DOHH2 (cell line): Measurements from ENCODE around the gene MRPS18A.
A peak's percentile ranks its signal among the peaks of the same experiment; 100 is the strongest.
"Not testable (repeated sequence)": the region's sequence is repeated elsewhere in the genome, so short reads cannot be mapped to it uniquely, and the experiment has no call there.

Experiments
- H3F3A ChIP-seq: fragments of 200-600 bp; sonication (generic), shearing (Covaris generic); 2 replicates; pipeline ENCODE4 v1.6.0; 2016; ENCODE audit warnings: antibody characterized with exemption, mild to moderate bottlenecking; ENCODE audit not compliant: control insufficient read depth, insufficient read depth
- H3K27ac ChIP-seq: fragments of 200-600 bp; sonication (generic); 2 replicates; pipeline ENCODE4 v1.5.1; 2014; ENCODE audit warnings: low read depth, mild to moderate bottlenecking, low read length, moderate library complexity
- H3K27me3 ChIP-seq: fragments of 200-600 bp; sonication (generic); 2 replicates; pipeline ENCODE4 v1.6.1; 2014; ENCODE audit warnings: mild to moderate bottlenecking, low read length, mixed read lengths; ENCODE audit not compliant: control insufficient read depth
- H3K36me3 ChIP-seq: fragments of 200-600 bp; sonication (generic); 2 replicates; pipeline ENCODE4 v1.6.1; 2014; ENCODE audit warnings: mild to moderate bottlenecking, low read length, moderate library complexity, mixed read lengths; ENCODE audit not compliant: control insufficient read depth
- H3K4me1 ChIP-seq: fragments of 200-600 bp; sonication (generic); 2 replicates; pipeline ENCODE4 v1.6.1; 2014; ENCODE audit warnings: mild to moderate bottlenecking, low read length, mixed read lengths; ENCODE audit not compliant: control insufficient read depth
- H3K4me2 ChIP-seq: fragments of 200-600 bp; sonication (generic); 2 replicates; pipeline ENCODE4 v1.6.0; 2014; ENCODE audit warnings: mild to moderate bottlenecking, low read length, moderate library complexity
- H3K4me3 ChIP-seq: fragments of 200-600 bp; sonication (generic); 2 replicates; pipeline ENCODE4 v1.5.1; 2014; ENCODE audit warnings: mild to moderate bottlenecking, low read length, mixed read lengths
- H3K79me2 ChIP-seq: fragments of 200-600 bp; sonication (generic); 2 replicates; pipeline ENCODE4 v1.6.1; 2014; ENCODE audit warnings: mild to moderate bottlenecking, low read length, mixed read lengths; ENCODE audit not compliant: control insufficient read depth
- H3K9me2 ChIP-seq: fragments of 200-600 bp; sonication (generic); replicated peaks from 2 replicates; pipeline ENCODE4 v1.6.1; 2014; ENCODE audit warnings: mild to moderate bottlenecking, low read length, mixed read lengths; ENCODE audit not compliant: control insufficient read depth
- H3K9me3 ChIP-seq: fragments of 200-600 bp; sonication (generic); 2 replicates; pipeline ENCODE4 v1.6.1; 2014; ENCODE audit warnings: antibody characterized with exemption, low read length, mixed read lengths; ENCODE audit not compliant: control insufficient read depth, insufficient read depth
- H4K20me1 ChIP-seq: fragments of 200-600 bp; sonication (generic); 2 replicates; pipeline ENCODE4 v1.6.0; 2014; ENCODE audit warnings: low read depth, mild to moderate bottlenecking, antibody characterized with exemption, low read length, moderate library complexity; ENCODE audit not compliant: control insufficient read depth, insufficient read depth
- EZH2phosphoT487 ChIP-seq: fragments of 200-600 bp; sonication (generic); IDR thresholded peaks from 2 replicates; pipeline ENCODE4 v1.6.1; 2017; ENCODE audit warnings: borderline replicate concordance, mild to moderate bottlenecking, antibody characterized with exemption, low read length, moderate library complexity, mixed read lengths
- TF ChIP-seq, protein P1 (sequence below): fragments of 200-600 bp; sonication (generic); IDR thresholded peaks from one replicate; pipeline ENCODE4 v1.5.1; 2014; ENCODE audit warnings: antibody characterized with exemption, mild to moderate bottlenecking, low read depth, low read length; ENCODE audit not compliant: poor library complexity, severe bottlenecking

MRPS18A gene

DNA sequence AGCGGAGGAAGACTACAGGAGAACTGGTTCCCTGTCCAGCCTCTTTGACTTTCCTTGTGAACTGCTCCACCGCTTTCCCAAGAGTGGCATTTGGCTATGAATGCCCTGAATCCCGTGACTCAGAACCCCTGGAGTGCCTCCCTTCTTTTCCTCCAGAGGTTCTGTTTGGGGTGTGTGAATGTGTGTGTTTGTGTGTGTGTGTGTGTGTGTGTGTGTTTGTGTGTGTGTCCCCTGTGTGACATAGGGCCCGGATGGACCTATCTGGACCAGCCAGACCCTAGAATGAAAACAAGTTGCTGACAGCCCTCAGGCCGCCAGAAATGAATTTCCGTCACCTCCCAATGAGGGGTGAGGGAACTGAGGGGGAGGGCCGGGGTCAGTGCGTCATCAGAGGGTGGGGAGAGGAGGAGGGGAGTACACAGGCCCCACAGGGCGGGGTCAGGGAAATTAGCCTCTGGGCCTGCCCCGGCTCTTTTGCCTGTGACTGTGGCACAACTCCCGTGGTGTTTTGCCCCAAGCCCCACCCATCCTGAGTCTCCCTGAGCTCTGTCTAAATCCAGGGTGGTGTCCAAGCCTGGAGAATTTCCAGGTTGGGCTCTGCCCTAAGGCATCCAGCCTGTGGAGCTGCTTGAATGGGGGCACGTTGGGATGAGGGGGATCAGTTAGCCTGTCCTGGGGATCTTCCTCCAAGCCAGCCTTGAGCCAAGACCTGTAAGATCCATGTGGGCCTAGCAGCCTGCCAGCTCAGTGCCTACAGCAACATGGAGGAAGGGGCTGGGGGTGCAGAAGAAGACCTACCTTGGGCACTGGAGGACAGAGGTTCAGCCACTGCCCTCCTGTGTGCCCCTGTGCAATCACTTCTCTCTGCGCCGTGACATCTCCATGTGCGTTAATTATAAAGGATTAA, 15.2 kb upstream of the MRPS18A start:
- Histone ChIP-seq H3F3A (peaks cover 16% of the 10 kb centered on the region), H3K27me3 (peaks cover 67% of the 10 kb centered on the region), H4K20me1 (no peaks in the 10 kb centered on the region), H3K27ac (no peak overlapping the region), H3K9me2 (no peaks in the 10 kb centered on the region), H3K79me2 (no peaks in the 10 kb centered on the region), H3K36me3 (no peaks in the 10 kb centered on the region), H3K4me3 (peak overlapping the region; percentile 32), H3K9me3 (no peaks in the 10 kb centered on the region), H3K4me2 (peak overlapping the region; percentile 50), H3K4me1 (peaks cover 58% of the 10 kb centered on the region)
- no peak for TF ChIP-seq EZH2phosphoT487

DNA sequence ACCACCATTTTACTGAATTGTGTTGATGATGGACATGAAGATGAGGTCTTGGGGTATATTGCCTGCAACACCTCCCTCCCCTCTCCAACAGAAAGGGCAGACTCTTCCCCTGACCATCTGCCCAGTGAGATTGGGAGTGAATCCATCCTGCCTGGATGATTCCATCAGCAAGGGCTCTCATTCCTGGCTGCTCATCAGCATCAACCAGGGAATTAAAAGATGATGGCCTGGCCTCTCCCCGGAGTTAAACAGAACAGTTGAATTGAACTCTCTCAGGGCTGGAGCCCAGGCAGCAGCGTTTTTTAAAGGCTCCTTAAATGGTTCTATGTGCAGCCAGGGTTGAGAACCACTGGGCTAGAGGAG, 14.6 kb upstream of the MRPS18A start:
- Histone ChIP-seq H3K36me3 (no peaks in the 10 kb centered on the region), H3K4me2 (peak overlapping the region; percentile 47; the same call in 1 of the 2 replicates), H3K27me3 (peaks cover 64% of the 10 kb centered on the region), H3K79me2 (no peaks in the 10 kb centered on the region), H3K27ac (no peak overlapping the region), H3K4me1 (peaks cover 52% of the 10 kb centered on the region), H3K9me2 (no peaks in the 10 kb centered on the region), H3F3A (peaks cover 16% of the 10 kb centered on the region), H3K9me3 (no peaks in the 10 kb centered on the region), H3K4me3 (no peak overlapping the region), H4K20me1 (no peaks in the 10 kb centered on the region)
- TF ChIP-seq EZH2phosphoT487 = no peak
- TF ChIP-seq, protein P1, sequence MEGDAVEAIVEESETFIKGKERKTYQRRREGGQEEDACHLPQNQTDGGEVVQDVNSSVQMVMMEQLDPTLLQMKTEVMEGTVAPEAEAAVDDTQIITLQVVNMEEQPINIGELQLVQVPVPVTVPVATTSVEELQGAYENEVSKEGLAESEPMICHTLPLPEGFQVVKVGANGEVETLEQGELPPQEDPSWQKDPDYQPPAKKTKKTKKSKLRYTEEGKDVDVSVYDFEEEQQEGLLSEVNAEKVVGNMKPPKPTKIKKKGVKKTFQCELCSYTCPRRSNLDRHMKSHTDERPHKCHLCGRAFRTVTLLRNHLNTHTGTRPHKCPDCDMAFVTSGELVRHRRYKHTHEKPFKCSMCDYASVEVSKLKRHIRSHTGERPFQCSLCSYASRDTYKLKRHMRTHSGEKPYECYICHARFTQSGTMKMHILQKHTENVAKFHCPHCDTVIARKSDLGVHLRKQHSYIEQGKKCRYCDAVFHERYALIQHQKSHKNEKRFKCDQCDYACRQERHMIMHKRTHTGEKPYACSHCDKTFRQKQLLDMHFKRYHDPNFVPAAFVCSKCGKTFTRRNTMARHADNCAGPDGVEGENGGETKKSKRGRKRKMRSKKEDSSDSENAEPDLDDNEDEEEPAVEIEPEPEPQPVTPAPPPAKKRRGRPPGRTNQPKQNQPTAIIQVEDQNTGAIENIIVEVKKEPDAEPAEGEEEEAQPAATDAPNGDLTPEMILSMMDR = no peak

DNA sequence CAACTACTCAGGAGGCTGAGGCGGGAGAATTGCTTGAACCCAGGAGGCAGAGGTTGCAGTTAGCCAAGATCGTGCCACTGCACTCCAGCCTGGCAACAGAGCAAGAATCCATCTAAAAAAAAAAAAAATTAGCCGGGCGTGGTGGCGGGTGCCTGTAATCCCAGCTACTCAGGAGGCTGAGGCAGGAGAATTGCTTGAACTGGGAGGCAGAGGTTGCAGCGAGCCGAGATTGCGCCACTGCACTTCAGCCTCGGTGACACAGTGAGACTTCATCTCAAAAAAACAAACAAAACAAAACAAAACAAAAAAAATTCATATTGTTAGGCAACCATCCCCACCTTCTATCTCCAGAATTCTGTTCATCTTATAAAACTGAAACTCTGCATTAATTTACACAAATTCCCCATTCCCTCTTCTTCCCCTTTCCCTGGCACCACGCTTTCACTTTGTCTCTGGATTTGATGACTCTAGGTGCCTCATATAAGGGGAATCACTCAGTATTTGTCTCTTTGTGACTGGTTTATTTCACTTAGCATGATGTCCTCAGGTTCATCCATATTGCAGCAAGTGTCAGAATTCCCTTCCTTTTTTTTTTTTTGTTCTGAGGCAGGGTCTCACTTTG, 13.5 kb upstream of the MRPS18A start:
- not testable (repeated sequence) for H3K9me2 ChIP-seq, H4K20me1 ChIP-seq, H3K79me2 ChIP-seq, H3K27ac ChIP-seq, H3K9me3 ChIP-seq, H3K4me3 ChIP-seq, H3K36me3 ChIP-seq, H3K4me2 ChIP-seq
- Histone ChIP-seq H3K27me3 (peaks cover 53% of the 10 kb centered on the region), H3F3A (peaks cover 12% of the 10 kb centered on the region), H3K4me1 (peaks cover 41% of the 10 kb centered on the region)

DNA sequence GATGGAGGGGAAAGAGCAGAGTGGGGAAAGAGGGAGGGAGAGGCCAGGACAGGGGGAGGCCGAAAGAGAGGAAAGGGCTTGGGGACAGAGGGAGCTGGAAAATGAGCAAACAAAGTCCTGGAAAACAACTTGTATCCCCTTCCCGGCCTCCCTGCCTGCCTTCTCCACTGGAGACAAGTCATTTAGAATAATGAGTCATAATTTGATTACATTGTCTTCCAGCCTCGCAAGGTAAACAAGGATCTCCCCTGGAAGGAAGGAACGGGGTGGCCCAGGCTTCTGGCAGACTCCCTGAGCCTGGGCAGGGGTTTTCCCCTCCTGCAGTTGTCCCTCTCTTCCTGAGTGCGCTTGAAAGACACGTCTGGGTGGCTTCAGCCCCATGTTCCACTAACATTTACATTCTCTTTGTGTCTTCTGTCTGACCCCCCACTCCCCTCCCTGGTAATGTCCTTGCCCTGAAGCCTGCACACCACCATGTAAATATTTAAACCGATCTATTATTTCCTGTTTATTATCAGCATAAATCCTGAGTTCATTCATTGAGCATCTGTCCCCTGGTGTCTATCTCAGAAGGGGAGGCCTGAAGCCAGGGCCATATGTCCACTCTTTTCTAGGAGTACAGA, 12.1 kb upstream of the MRPS18A start:
- peaks cover 27% of the 10 kb centered on the region for H3K4me1 ChIP-seq
- no peak overlapping the region for H3K4me3 ChIP-seq
- H3K4me2 ChIP-seq = no peak overlapping the region
- no peaks in the 10 kb centered on the region for H3K9me3 ChIP-seq
- H3K27ac ChIP-seq = no peak overlapping the region
- H3K36me3 ChIP-seq = no peaks in the 10 kb centered on the region
- TF ChIP-seq, protein P1 = no peak
- no peak for TF ChIP-seq EZH2phosphoT487
- H4K20me1 ChIP-seq = no peaks in the 10 kb centered on the region
- no peaks in the 10 kb centered on the region for H3K9me2 ChIP-seq
- peaks cover 46% of the 10 kb centered on the region for H3K27me3 ChIP-seq
- H3F3A ChIP-seq = peaks cover 9% of the 10 kb centered on the region; the same call in 1 of the 2 replicates
- H3K79me2 ChIP-seq = no peaks in the 10 kb centered on the region
